Left lung (tissue), 10 donors: ENCODE results near the gene KDF1. TPM values are rescaled to one million over a fixed set of nuclear protein-coding genes. Genes with fewer than 3 reads are reported as not detected.

Source experiments
- ATAC-seq: fragments of 200-7000 bp; cut with Tn5 transposase; one replicate; pipeline ENCODE4 v1.9.1; 2020; ENCODE audit warnings: moderate library complexity
- DNase-seq, 4 donors: peaks; one replicate each; pipeline ENCODE4 v3.0.0-alpha.2; 2013 to 2020
- H3K27ac ChIP-seq, 2 donors: fragments of 200-600 bp; sonication (generic) in 1 of 2; one replicate each; pipeline versions ENCODE4 v1.5.0 to v1.8.0; 2020 to 2021
- H3K27me3 ChIP-seq, 2 donors: fragments of 200-600 bp; sonication (generic) in 1 of 2; one replicate each; pipeline versions ENCODE4 v1.5.0 to v1.8.0; 2020 to 2021
- H3K36me3 ChIP-seq, 2 donors: fragments of 200-600 bp; sonication (generic) in 1 of 2; one replicate each; pipeline versions ENCODE4 v1.5.0 to v1.8.0; 2020 to 2021
- H3K4me1 ChIP-seq, 2 donors: fragments of 200-600 bp; one replicate each; pipeline ENCODE4 v1.8.0; 2021
- H3K4me3 ChIP-seq, 2 donors: fragments of 200-600 bp; sonication (generic) in 1 of 2; one replicate each; pipeline versions ENCODE4 v1.5.0 to v1.8.0; 2020 to 2021; ENCODE audit warnings: mild to moderate bottlenecking in 1 of 2
- H3K9me3 ChIP-seq, 2 donors: fragments of 200-600 bp; sonication (generic) in 1 of 2; one replicate each; pipeline versions ENCODE4 v1.5.0 to v1.8.0; 2020 to 2021
- intact Hi-C, 2 donors: fragments of 100-400 bp; cut with DNase I; formaldehyde crosslinking; loops; one replicate each; pipeline versions ENCODE4 v1.11.2 to v1.14.2; 2022
- polyA plus RNA-seq, 6 donors: library from polyadenylated mRNA; unstranded; fragments of 120-200 nt; gene quantifications; one replicate each; pipeline ENCODE4 v1.2.1, GENCODE V29; 2013; ENCODE audit not compliant: insufficient read length in 6 of 6
- total RNA-seq, 2 donors: library from RNA; stranded (reverse); fragmentation: NEBNext Ultra II Directional; extraction: Animal tissue kit (Norgen Biotek cat#: 25700); gene quantifications; one replicate each; pipeline ENCODE4 v1.2.1, GENCODE V29; 2021
- TF ChIP-seq, protein P1 (sequence below), 2 donors: fragments of 200-600 bp; sonication (generic) in 1 of 2; IDR thresholded peaks; one replicate each; pipeline versions ENCODE4 v1.5.0 to v1.8.0; 2021; ENCODE audit warnings: antibody characterized with exemption in 2 of 2
- donor health status: DM: no; HTN: yes; CAD: no.
- donor health status: DM: no; HTN: no; CAD: no.

KDF1 gene
- total and polyA plus RNA-seq, 8 donors: 6.7 to 12.1 (median 7.9) TPM

DNA sequence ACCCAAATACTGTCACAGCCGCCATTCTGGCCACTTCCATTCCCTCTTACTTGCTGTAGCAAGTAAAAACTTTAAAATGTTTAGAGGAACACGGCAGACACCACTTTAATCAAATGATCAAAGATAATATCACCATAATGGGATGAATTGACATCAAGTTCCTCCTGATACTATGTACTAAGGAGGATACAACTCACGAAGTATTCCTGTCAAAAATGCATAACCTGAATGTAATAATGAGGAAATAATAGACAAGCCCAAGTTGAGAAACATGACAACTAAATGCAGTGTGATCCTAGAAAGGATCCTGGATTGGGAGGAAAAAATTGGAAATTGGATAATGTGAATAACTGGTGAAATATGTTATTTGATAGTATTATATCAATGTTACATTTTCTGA, 3.9 kb downstream of the KDF1 start:
- Histone ChIP-seq H3K4me3 (no peak overlapping the region), H3K36me3 (peaks cover 0 to 5% of the 10 kb centered on the region in 2 donors), H3K4me1 (peaks cover 0 to 15% of the 10 kb centered on the region in 2 donors), H3K27me3 (peaks cover 22 to 45% of the 10 kb centered on the region in 2 donors), H3K27ac (no peak overlapping the region), H3K9me3 (no peaks in the 10 kb centered on the region)
- ATAC-seq (no peak), DNase-seq (no peak)
- intact Hi-C loops: no loop called here
- TF ChIP-seq, protein P1, sequence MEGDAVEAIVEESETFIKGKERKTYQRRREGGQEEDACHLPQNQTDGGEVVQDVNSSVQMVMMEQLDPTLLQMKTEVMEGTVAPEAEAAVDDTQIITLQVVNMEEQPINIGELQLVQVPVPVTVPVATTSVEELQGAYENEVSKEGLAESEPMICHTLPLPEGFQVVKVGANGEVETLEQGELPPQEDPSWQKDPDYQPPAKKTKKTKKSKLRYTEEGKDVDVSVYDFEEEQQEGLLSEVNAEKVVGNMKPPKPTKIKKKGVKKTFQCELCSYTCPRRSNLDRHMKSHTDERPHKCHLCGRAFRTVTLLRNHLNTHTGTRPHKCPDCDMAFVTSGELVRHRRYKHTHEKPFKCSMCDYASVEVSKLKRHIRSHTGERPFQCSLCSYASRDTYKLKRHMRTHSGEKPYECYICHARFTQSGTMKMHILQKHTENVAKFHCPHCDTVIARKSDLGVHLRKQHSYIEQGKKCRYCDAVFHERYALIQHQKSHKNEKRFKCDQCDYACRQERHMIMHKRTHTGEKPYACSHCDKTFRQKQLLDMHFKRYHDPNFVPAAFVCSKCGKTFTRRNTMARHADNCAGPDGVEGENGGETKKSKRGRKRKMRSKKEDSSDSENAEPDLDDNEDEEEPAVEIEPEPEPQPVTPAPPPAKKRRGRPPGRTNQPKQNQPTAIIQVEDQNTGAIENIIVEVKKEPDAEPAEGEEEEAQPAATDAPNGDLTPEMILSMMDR (IDR thresholded peaks at IDR 0.05): no peak

DNA sequence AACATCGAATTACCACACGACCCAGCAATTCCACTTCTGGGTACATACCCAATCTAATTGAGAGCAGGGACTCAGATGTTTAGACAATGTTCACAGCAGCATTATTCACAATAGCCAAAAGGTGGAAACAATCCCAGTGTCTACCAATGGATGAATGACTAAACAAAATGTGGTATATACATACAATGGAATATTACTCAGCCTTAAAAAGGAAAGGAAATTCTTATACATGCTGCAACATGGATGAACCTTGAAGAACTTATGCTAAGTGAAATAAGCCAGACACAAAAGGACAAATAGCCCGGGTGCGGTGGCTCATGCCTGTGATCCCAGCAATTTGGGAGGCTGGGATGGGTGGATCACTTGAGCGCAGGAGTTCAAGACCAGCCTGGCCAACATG, 6.9 kb downstream of the KDF1 start:
- no peaks in the 10 kb centered on the region for H3K9me3 ChIP-seq
- no peak for ATAC-seq
- H3K36me3 ChIP-seq: peaks cover 0 to 8% of the 10 kb centered on the region in 2 donors
- peaks cover 0 to 16% of the 10 kb centered on the region in 2 donors for H3K27me3 ChIP-seq
- intact Hi-C loops: no loop called here
- TF ChIP-seq, protein P1 (IDR thresholded peaks at IDR 0.05): no peak
- no peaks in the 10 kb centered on the region for H3K4me1 ChIP-seq
- H3K4me3 ChIP-seq: no peak overlapping the region
- H3K27ac ChIP-seq: no peak overlapping the region
- DNase-seq: peak in 1 of 4 donors; percentile 17

DNA sequence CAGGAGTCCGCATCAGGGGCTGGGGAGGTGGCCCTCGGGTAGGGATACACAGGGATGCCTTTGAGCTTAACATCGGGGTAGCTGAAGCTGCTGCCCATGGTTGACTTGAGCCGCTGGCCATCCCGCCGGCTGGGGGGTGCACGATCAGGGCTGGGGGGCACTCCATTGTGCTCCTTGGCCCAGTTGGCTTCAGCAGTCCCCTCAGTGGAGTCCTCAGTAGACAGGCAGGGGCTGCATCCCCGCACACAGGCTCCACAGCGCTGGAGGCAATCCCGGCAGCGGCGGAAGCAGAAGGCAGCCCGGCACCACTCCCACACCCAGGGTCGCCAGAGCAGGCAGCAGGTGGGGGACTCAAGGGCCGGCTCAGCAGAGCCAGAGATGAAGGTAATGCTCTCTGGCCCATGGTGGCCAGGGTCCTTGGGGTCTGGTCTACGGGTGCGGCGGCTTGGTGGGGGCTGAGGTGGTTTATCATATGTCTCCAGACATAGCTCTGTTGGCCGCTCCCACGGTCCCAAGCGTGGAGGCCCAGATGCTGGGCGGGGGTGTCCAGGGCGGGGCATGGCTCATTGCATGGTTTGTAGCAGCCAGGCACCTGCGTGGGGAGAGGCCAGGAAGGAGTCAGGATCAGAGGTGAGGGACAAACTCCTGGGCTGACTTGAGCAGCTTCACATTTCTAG, 8.3 kb downstream of the KDF1 start:
- Histone ChIP-seq H3K4me3 (no peak overlapping the region), H3K36me3 (peaks cover 0 to 13% of the 10 kb centered on the region in 2 donors), H3K9me3 (no peaks in the 10 kb centered on the region), H3K27ac (no peak overlapping the region), H3K27me3 (peaks cover 0 to 2% of the 10 kb centered on the region in 2 donors), H3K4me1 (no peaks in the 10 kb centered on the region)
- TF ChIP-seq, protein P1 (IDR thresholded peaks at IDR 0.05): no peak
- peak in 1 of 4 donors; percentile 70 for DNase-seq
- intact Hi-C loops: no loop called here
- ATAC-seq: no peak

DNA sequence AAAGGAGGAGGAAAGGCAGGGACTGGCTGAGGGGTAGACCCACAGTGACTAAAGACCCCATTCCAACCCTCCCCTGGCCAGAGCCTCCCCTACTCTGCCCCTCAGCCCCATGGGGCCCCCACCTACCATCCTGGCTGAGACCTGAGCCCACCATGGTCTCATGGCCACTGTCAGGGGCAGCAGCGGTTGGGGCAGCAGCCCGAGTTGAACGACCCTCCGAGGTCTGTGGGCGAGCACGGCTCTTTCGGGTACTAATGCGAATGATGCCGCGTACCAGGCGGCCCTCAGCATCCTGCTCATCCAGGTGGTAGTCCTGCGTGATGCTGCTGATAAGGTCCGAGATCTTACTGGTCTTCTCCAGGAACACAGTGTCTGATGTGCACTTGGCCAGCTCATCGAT, 9.1 kb downstream of the KDF1 start:
- H3K4me3 ChIP-seq: no peak overlapping the region
- peaks cover 0 to 20% of the 10 kb centered on the region in 2 donors for H3K36me3 ChIP-seq
- no peaks in the 10 kb centered on the region for H3K9me3 ChIP-seq
- intact Hi-C loops: no loop called here
- H3K4me1 ChIP-seq: no peaks in the 10 kb centered on the region
- DNase-seq: peak in 1 of 4 donors; percentile 48
- H3K27me3 ChIP-seq: no peaks in the 10 kb centered on the region
- no peak overlapping the region for H3K27ac ChIP-seq
- TF ChIP-seq, protein P1 (IDR thresholded peaks at IDR 0.05): no peak
- ATAC-seq: no peak

DNA sequence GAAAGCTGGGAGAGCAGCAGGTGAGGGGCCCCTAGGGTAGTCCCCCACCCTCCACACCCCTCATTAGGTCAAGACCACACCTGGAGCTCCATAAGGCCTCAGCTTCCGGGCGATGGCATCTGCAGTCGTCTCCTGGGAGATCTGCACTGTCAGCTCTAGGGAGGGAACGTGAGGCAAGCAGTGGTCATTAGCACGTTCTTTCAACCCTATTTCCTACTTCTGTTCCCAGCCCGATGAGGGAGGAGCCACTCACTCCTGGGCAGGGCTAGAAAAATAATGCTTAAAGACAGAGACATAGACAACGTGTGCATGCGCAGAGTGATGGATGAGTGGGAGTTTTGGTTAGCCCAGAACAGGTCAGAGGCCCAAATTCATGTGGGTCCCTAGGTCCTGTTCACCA, 9.7 kb downstream of the KDF1 start:
- no peak overlapping the region for H3K4me3 ChIP-seq
- no peak overlapping the region for H3K27ac ChIP-seq
- intact Hi-C loops: no loop called here
- TF ChIP-seq, protein P1 (IDR thresholded peaks at IDR 0.05): no peak
- H3K27me3 ChIP-seq: no peaks in the 10 kb centered on the region
- peaks cover 0 to 26% of the 10 kb centered on the region in 2 donors for H3K36me3 ChIP-seq
- no peak for ATAC-seq
- peak in 1 of 4 donors; percentile 12 for DNase-seq
- no peaks in the 10 kb centered on the region for H3K9me3 ChIP-seq
- no peaks in the 10 kb centered on the region for H3K4me1 ChIP-seq
